Adipocyte (in vitro differentiated cells): ENCODE results near the gene ERBB4.
"Not testable (repeated sequence)": the region's sequence is repeated elsewhere in the genome, so short reads cannot be mapped to it uniquely, and the experiment has no call there.

ENCODE experiments used
- DNase-seq: peaks from one replicate; pipeline ENCODE4 v3.0.0-alpha.2; 2015; ENCODE audit warnings: low read depth
- H3K27me3 ChIP-seq: replicated peaks from 2 replicates; pipeline ENCODE4 v1.7.0; 2013; ENCODE audit warnings: mild to moderate bottlenecking, low read length, moderate library complexity; ENCODE audit not compliant: control insufficient read depth, insufficient read depth
- H3K36me3 ChIP-seq: 2 replicates; pipeline ENCODE4 v1.7.0; 2013; ENCODE audit warnings: low read length, mild to moderate bottlenecking, moderate library complexity; ENCODE audit not compliant: control insufficient read depth, insufficient read depth, severe bottlenecking
- H3K4me1 ChIP-seq: 2 replicates; pipeline ENCODE4 v1.7.0; 2013; ENCODE audit warnings: mild to moderate bottlenecking, low read length, moderate library complexity; ENCODE audit not compliant: control insufficient read depth, insufficient read depth
- H3K4me3 ChIP-seq: 2 replicates; pipeline ENCODE4 v1.7.0; 2013; ENCODE audit warnings: mild to moderate bottlenecking, low read length, moderate library complexity
- H3K9ac ChIP-seq: 2 replicates; pipeline ENCODE4 v1.7.0; 2013; ENCODE audit warnings: mild to moderate bottlenecking, low read length, moderate library complexity
- H3K9me3 ChIP-seq: 2 replicates; pipeline ENCODE4 v1.7.0; 2013; ENCODE audit warnings: mild to moderate bottlenecking, low read length, moderate library complexity; ENCODE audit not compliant: control insufficient read depth

Gene ERBB4

DNA sequence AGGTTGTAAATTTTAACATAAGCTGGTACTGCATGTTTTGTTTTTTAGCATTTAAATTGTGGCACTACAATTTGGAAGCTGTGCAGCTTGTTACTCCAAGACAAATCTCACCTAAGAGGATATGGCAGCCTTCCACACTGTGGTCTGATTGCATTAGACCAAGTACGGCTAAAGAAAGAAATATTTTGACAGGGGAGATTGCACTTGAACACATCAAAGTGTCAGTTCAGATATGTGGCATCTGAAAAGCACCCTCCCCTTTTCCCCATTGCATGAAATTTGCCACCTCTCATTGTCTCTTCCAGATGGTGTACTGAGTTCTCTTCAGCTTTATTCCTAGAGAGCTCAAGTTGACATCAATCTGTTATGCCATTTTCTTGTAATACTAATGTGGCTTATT, 295.9 kb downstream of the ERBB4 start:
- Histone ChIP-seq H3K9ac (no peak overlapping the region), H3K9me3 (no peaks in the 10 kb centered on the region), H3K4me1 (no peaks in the 10 kb centered on the region), H3K36me3 (no peaks in the 10 kb centered on the region), H3K27me3 (peaks cover 4% of the 10 kb centered on the region), H3K4me3 (no peak overlapping the region)
- no peak for DNase-seq

DNA sequence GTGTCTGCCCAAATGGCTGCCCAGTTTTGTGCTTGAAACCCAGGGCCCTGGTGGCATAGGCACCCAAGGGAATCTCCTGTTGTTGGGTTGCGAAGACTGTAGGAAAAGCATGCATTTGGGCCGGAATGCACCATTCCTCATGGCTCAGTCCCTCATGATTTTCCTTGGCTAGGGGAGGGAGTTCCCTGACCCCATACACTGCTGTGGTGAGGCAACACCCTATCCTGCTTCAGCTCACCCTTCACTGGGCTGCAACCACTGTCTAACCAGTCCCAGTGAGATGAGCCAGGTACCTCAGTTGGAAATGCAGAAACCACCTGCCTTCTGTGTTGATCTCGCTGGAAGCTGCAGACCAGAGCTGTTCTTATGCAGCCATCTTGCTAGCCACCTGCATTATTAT, 300.4 kb downstream of the ERBB4 start:
- not testable (repeated sequence) for H3K9ac ChIP-seq, DNase-seq, H3K4me1 ChIP-seq, H3K36me3 ChIP-seq, H3K4me3 ChIP-seq, H3K27me3 ChIP-seq, H3K9me3 ChIP-seq

DNA sequence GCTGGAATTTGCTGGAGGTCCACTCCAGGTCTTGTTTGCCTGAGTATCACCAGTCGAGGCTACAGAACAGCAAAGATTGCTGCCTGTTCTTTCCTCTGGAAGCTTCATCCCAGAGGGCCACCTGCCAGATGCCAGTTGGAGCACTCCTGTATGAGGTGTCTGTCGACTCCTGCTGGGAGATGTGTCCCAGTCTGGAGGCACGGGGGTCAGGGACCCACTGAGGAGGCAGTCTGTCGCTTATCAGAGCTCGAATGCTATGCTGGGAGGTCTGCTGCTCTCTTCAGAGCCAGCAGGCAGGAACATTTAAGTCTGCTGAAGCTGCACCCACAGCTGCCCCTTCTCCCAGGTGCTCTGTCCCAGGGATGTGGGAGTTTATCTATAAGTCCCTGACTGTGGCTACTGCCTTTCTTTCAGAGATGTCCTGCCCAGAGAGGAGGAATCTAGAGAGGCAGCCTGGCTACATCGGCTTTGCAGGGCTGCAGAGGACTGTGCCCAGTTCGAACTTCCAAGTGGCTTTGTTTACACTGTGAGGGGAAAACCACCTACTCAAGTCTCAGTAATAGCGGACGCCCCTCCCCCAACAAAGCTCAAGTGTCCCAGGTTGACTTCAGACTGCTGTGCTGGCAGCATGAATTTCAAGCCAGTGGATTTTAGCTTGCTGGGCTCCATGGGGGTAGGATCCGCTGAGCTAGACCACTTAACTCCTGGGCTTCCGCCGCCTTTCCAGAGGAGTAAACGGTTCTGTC, 301.1 kb downstream of the ERBB4 start:
- DNase-seq: no peak
- Histone ChIP-seq H3K36me3 (no peaks in the 10 kb centered on the region), H3K27me3 (peaks cover 5% of the 10 kb centered on the region), H3K9ac (no peak overlapping the region), H3K9me3 (no peaks in the 10 kb centered on the region), H3K4me1 (no peaks in the 10 kb centered on the region), H3K4me3 (no peak overlapping the region)

DNA sequence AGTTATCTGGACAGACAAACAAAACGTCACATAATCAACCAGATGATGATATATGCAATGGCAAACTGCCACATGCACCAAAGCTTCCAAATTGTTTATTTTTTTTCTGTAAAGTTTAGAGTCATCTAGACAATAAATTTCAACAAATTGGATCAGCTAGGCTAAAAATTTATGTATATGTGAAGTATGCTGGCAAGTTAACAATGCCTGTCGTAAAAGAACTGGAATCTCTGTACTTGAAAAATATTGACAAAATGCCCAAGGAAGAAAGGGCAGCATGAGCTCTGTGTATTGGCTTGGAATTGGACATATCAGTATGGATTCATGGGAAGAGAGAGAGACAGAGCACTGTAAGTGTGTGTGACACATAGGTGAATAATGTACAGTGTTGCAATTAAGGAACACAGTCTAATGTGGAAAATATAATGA, 309.8 kb downstream of the ERBB4 start:
- Histone ChIP-seq H3K27me3 (no peaks in the 10 kb centered on the region), H3K4me1 (peaks cover 20% of the 10 kb centered on the region), H3K9me3 (no peaks in the 10 kb centered on the region), H3K36me3 (no peaks in the 10 kb centered on the region), H3K9ac (no peak overlapping the region), H3K4me3 (no peak overlapping the region)
- DNase-seq: peak; percentile 37

DNA sequence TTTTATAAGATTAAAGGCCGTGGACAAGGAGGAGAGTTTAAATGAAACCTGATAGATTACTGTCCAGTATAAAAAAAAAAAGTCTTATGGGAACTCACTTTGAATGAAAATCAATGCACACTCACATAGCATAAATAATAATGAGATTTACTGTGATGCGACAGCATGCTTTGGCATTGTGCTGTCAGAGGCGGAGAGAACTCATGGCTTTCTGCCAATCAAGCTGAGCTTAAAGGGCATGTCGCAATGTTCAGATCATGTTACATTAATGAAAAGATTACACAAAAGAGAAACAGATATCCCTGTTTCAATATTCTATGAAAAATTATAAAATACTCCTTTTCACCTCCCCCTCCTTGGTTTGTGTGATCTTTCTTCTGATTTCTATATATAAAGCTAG, 310.8 kb downstream of the ERBB4 start:
- H3K4me3 ChIP-seq: peak overlapping the region; percentile 11
- H3K27me3 ChIP-seq: no peaks in the 10 kb centered on the region
- peaks cover 20% of the 10 kb centered on the region for H3K4me1 ChIP-seq
- no peaks in the 10 kb centered on the region for H3K9me3 ChIP-seq
- peak; percentile 95 for DNase-seq
- H3K9ac ChIP-seq: no peak overlapping the region
- H3K36me3 ChIP-seq: no peaks in the 10 kb centered on the region

DNA sequence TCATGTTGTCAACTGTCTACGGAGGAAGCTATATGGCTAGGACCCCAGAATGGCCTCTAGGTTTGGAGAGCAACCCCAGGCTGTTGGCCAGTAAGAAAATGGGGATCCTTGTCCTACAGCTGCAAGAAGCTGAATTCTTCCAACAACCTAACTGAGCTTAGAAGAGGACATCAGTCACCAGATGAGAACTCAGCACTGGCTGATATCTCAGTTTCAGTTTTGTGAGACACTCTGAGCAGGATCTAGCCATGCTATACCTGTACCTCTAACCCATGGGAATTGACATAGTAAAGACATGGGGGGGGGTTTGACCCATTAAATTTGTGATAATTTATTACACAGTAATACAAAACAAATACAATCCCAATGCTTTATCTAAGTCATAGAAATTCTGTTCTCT, 312.5 kb downstream of the ERBB4 start:
- no peak for DNase-seq
- H3K36me3 ChIP-seq: no peaks in the 10 kb centered on the region

DNA sequence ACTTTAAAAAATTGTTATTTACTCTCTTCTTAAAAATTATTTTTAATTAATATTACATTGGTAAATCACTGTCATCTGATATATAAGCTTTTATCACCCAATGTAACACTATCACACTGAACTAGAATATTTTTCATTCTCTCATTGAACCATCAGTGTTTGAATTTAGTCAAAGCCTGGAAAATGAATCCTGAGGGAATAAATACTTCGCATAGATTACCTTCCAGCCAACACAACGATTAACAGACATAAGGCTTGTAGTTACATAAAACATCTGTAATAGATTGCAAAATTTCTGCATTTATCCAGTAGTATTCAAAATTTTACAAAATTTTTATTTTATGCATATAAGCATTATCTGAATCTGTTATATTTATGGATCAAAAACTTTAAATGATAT, 314.9 kb downstream of the ERBB4 start:
- DNase-seq: peak; percentile 24
- Histone ChIP-seq H3K4me3 (no peak overlapping the region), H3K27me3 (no peaks in the 10 kb centered on the region), H3K9me3 (no peaks in the 10 kb centered on the region), H3K4me1 (peaks cover 14% of the 10 kb centered on the region), H3K9ac (no peak overlapping the region), H3K36me3 (no peaks in the 10 kb centered on the region)

More for the DNA sequence above, 312.5 kb downstream of the ERBB4 start:
- H3K27me3 ChIP-seq: no peaks in the 10 kb centered on the region
- no peak overlapping the region for H3K9ac ChIP-seq
- H3K9me3 ChIP-seq: no peaks in the 10 kb centered on the region
- H3K4me1 ChIP-seq: peaks cover 20% of the 10 kb centered on the region
- H3K4me3 ChIP-seq: no peak overlapping the region

DNA sequence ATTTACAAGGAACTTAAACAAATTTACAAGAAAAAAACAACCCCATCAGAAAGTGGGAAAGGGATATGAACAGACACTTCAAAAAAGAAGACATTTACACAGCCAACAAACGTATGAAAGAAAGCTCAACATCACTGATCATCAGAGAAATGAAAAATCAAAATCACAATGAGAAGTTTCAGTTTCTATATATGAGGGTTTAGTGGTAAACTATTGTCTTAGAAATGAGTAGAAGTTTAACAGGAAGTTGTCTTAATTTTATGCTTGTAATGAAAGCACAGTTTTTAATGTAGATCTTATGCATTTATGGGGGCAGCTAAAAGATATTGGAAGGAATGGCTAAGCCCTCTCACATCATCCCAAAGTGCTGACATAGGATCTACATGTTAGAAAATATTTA, 325.4 kb downstream of the ERBB4 start:
- DNase-seq: no peak
- Histone ChIP-seq H3K9ac (no peak overlapping the region), H3K4me1 (no peaks in the 10 kb centered on the region), H3K4me3 (no peak overlapping the region), H3K36me3 (no peaks in the 10 kb centered on the region), H3K27me3 (no peaks in the 10 kb centered on the region), H3K9me3 (no peaks in the 10 kb centered on the region)

DNA sequence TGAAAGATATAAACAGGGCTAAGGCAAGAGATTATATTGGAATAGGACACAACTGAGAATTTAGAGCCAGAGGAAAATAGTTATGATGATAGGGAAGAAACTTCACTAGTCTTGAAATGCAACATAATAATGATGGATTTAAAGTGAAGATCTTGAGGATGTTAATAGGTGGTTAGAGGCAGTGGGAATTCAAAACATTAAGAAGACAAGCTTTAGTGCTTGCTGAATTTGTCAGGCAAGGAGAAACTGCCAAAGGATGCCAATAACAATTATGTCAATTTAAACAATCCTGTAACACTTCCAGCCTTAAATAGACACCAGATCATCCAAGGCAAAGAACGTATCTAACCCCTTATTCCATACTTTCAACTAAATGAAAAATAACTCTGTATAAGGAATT, 330.1 kb downstream of the ERBB4 start:
- no peak overlapping the region for H3K4me3 ChIP-seq

DNA sequence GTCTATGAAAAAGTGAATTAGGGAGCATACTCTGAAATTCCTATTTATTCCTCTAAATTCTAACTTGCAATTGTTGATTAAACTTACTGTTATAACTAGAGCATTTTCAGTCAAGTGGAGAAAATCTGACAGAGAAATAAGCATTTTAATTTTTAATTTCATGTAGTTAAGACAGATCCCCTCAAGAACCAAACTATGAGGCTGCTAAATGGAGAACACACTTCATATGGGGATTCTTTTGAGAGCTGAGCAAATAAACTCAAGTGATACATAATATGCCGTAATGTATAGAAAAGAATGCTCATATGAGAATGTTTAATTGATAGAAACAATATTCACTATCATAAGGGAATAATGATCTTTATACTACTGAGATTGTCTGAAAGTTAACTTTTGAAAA, 340.8 kb downstream of the ERBB4 start:
- no peaks in the 10 kb centered on the region for H3K4me1 ChIP-seq
- H3K27me3 ChIP-seq: no peaks in the 10 kb centered on the region
- DNase-seq: no peak
- no peak overlapping the region for H3K4me3 ChIP-seq
- no peaks in the 10 kb centered on the region for H3K36me3 ChIP-seq
- no peak overlapping the region for H3K9ac ChIP-seq
- no peaks in the 10 kb centered on the region for H3K9me3 ChIP-seq

More for the DNA sequence above, 330.1 kb downstream of the ERBB4 start:
- H3K4me1 ChIP-seq: no peaks in the 10 kb centered on the region
- no peak overlapping the region for H3K9ac ChIP-seq
- no peaks in the 10 kb centered on the region for H3K27me3 ChIP-seq
- H3K9me3 ChIP-seq: no peaks in the 10 kb centered on the region
- no peaks in the 10 kb centered on the region for H3K36me3 ChIP-seq
- DNase-seq: no peak

DNA sequence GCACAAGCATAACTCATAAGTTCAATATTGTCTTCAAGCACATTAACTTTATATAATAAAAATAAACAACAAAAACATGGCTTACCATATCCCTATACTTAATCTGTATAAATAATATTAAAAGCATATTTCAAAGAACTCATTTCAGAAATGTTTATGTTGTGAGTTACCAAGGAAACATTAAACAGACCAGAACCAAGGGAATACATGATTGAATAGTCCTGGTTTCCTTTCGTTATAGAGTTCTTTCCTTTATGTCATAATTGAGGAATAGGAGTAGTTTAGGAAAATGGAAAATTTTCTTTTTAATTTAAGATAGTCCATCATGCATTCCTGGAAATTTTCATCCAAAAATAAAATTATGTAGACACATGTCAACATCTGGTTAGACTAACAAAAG, 343.0 kb downstream of the ERBB4 start:
- no peaks in the 10 kb centered on the region for H3K9me3 ChIP-seq
- H3K4me1 ChIP-seq: no peaks in the 10 kb centered on the region
- no peaks in the 10 kb centered on the region for H3K27me3 ChIP-seq
- no peaks in the 10 kb centered on the region for H3K36me3 ChIP-seq
- no peak overlapping the region for H3K4me3 ChIP-seq
- no peak for DNase-seq
- H3K9ac ChIP-seq: no peak overlapping the region

DNA sequence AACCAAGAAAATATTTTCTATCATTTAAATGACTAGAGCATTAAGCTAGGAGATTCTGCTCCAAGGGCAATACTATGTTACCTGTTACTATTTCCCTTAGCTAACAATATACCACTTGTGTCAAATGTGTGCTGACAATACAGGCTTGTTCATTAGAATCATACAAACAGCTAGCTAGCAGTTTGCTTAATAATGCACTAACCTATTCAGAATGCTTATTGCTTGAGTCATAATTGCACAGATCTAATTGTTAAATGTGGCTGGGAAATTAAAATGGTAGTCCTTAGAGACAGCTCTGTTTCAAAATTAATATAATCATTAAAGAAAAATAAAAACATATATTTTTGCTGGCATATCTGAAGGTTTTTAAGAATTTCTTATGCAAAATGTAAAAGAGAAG, 344.2 kb downstream of the ERBB4 start:
- Histone ChIP-seq H3K4me1 (no peaks in the 10 kb centered on the region), H3K4me3 (no peak overlapping the region), H3K36me3 (no peaks in the 10 kb centered on the region), H3K9me3 (no peaks in the 10 kb centered on the region), H3K9ac (no peak overlapping the region), H3K27me3 (no peaks in the 10 kb centered on the region)
- no peak for DNase-seq
